Measurements from ENCODE around the gene PCDH1. TPM values are rescaled to one million over a fixed set of nuclear protein-coding genes. Genes with fewer than 3 reads are reported as not detected.

The PCDH1 gene
- total RNA-seq, 1 donor = 1.4 TPM

GRCh38 chr5:141869514-141869913 is 8.7 kb downstream of the PCDH1 start:
- no peak overlapping the region for H3K4me2 ChIP-seq (ENCODE audit: insufficient read depth, low read length)
- peaks cover 22% of the 10 kb centered on the region for H3K27me3 ChIP-seq (ENCODE audit: insufficient read depth, low read length)
- H3K79me2 ChIP-seq (ENCODE audit: insufficient read depth, low read length) = no peaks in the 10 kb centered on the region
- no peak overlapping the region for H3K4me3 ChIP-seq (ENCODE audit: insufficient read depth, low read length)
- no peaks in the 10 kb centered on the region for H4K20me1 ChIP-seq (ENCODE audit: insufficient read depth, low read length)
- TF ChIP-seq CTCF (IDR thresholded peaks at IDR 0.05; ENCODE audit: extremely low read depth, low read depth, low read length) = no peak
- H3K27ac ChIP-seq (ENCODE audit: low read depth, low read length) = no peak overlapping the region
- no peak overlapping the region for H2AFZ ChIP-seq (ENCODE audit: low read length)
- DNase-seq (ENCODE audit: insufficient read length, low spot score, missing footprints) = peak; percentile 62
- no peaks in the 10 kb centered on the region for H3K4me1 ChIP-seq (ENCODE audit: insufficient read depth, low read length)
- no peaks in the 10 kb centered on the region for H3K9me3 ChIP-seq (ENCODE audit: low read depth, low read length)
- H3K36me3 ChIP-seq (ENCODE audit: insufficient read depth, low read length) = no peaks in the 10 kb centered on the region

GRCh38 chr5:141869040-141869439 is 9.2 kb downstream of the PCDH1 start:
- H4K20me1 ChIP-seq (ENCODE audit: insufficient read depth, low read length) = no peaks in the 10 kb centered on the region
- H3K4me2 ChIP-seq (ENCODE audit: insufficient read depth, low read length) = no peak overlapping the region
- no peaks in the 10 kb centered on the region for H3K36me3 ChIP-seq (ENCODE audit: insufficient read depth, low read length)
- no peak overlapping the region for H3K27ac ChIP-seq (ENCODE audit: low read depth, low read length)
- no peaks in the 10 kb centered on the region for H3K9me3 ChIP-seq (ENCODE audit: low read depth, low read length)
- H3K27me3 ChIP-seq (ENCODE audit: insufficient read depth, low read length) = peaks cover 17% of the 10 kb centered on the region
- H3K79me2 ChIP-seq (ENCODE audit: insufficient read depth, low read length) = no peaks in the 10 kb centered on the region
- no peak overlapping the region for H3K4me3 ChIP-seq (ENCODE audit: insufficient read depth, low read length)
- TF ChIP-seq CTCF (IDR thresholded peaks at IDR 0.05; ENCODE audit: extremely low read depth, low read depth, low read length) = no peak
- no peak for DNase-seq (ENCODE audit: insufficient read length, low spot score, missing footprints)
- H2AFZ ChIP-seq (ENCODE audit: low read length) = no peak overlapping the region
- H3K4me1 ChIP-seq (ENCODE audit: insufficient read depth, low read length) = no peaks in the 10 kb centered on the region

GRCh38 chr5:141868541-141868940 is 9.7 kb downstream of the PCDH1 start:
- Histone ChIP-seq H3K36me3 (ENCODE audit: insufficient read depth, low read length) (no peaks in the 10 kb centered on the region), H3K4me1 (ENCODE audit: insufficient read depth, low read length) (no peaks in the 10 kb centered on the region), H2AFZ (ENCODE audit: low read length) (no peak overlapping the region), H4K20me1 (ENCODE audit: insufficient read depth, low read length) (no peaks in the 10 kb centered on the region), H3K4me3 (ENCODE audit: insufficient read depth, low read length) (no peak overlapping the region), H3K9me3 (ENCODE audit: low read depth, low read length) (no peaks in the 10 kb centered on the region), H3K4me2 (ENCODE audit: insufficient read depth, low read length) (no peak overlapping the region), H3K79me2 (ENCODE audit: insufficient read depth, low read length) (no peaks in the 10 kb centered on the region), H3K27me3 (ENCODE audit: insufficient read depth, low read length) (peaks cover 15% of the 10 kb centered on the region), H3K27ac (ENCODE audit: low read depth, low read length) (no peak overlapping the region)
- DNase-seq (ENCODE audit: insufficient read length, low spot score, missing footprints) = peak; percentile 52
- no peak for TF ChIP-seq CTCF (IDR thresholded peaks at IDR 0.05; ENCODE audit: extremely low read depth, low read depth, low read length)

- Histone ChIP-seq H3K9me3 (ENCODE audit: low read depth, low read length) (no peaks in the 10 kb centered on the region), H2AFZ (ENCODE audit: low read length) (no peak overlapping the region), H3K4me3 (ENCODE audit: insufficient read depth, low read length) (no peak overlapping the region), H3K4me1 (ENCODE audit: insufficient read depth, low read length) (no peaks in the 10 kb centered on the region), H3K36me3 (ENCODE audit: insufficient read depth, low read length) (no peaks in the 10 kb centered on the region), H3K4me2 (ENCODE audit: insufficient read depth, low read length) (no peak overlapping the region), H3K27ac (ENCODE audit: low read depth, low read length) (no peak overlapping the region), H4K20me1 (ENCODE audit: insufficient read depth, low read length) (no peaks in the 10 kb centered on the region), H3K79me2 (ENCODE audit: insufficient read depth, low read length) (no peaks in the 10 kb centered on the region), H3K27me3 (ENCODE audit: insufficient read depth, low read length) (peaks cover 12% of the 10 kb centered on the region)
- no peak for TF ChIP-seq CTCF (IDR thresholded peaks at IDR 0.05; ENCODE audit: extremely low read depth, low read depth, low read length)
- DNase-seq (ENCODE audit: insufficient read length, low spot score, missing footprints) = peak; percentile 79
Measured at GRCh38 chr5:141867651-141868050, 10.6 kb downstream of the PCDH1 start.

Measured in osteoblast (primary cell).